Activated CD4-positive, alpha-beta T cell treated with anti-CD3 and anti-CD28 coated beads for 36 hours (primary cell): ENCODE results near the gene PCNX2. TPM values are rescaled to one million over a fixed set of nuclear protein-coding genes. Genes with fewer than 3 reads are reported as not detected.

Source experiments
- total RNA-seq, 2 experiments: library from RNA; stranded (reverse); gene quantifications; one replicate each; pipeline ENCODE4 v1.2.3, GENCODE V29; 2021

PCNX2 gene
- total RNA-seq, 2 experiments from 2014 or later, result 14.7 to 18.1 TPM

Other genes starting within 250 kb of the PCNX2 start
- gene MAP3K21, start 32.0 kb upstream of the PCNX2 start, total RNA-seq, result 1 to 10 TPM; 3.0 to 3.1 TPM